Endothelial cell of umbilical vein (primary cell): Measurements from ENCODE around the gene MACROD2. TPM values are rescaled to one million over a fixed set of nuclear protein-coding genes. Genes with fewer than 3 reads are reported as not detected.

ENCODE experiments used
- BruUV-seq: library from RNA; stranded (reverse); fragments of 400-500 nt; replicated peaks from 2 replicates; lab custom pipeline; 2021; lab: Mats Ljungman, UMichigan
- CTCF ChIA-PET: fragments of 300-600, 350-600 bp; sonication (Branson Sonifier 250); formaldehyde crosslinking; loops from one replicate; lab custom pipeline; 2021; ENCODE audit warnings: antibody characterized with exemption, inconsistent platforms; lab: Charles Lee
- POLR2A ChIA-PET: fragments of 300-600, 350-600 bp; sonication (Branson Sonifier 250); formaldehyde crosslinking; loops from one replicate; lab custom pipeline; 2021; ENCODE audit warnings: antibody characterized with exemption, inconsistent platforms; lab: Charles Lee
- DNase-seq: peaks from one replicate; pipeline ENCODE4 v3.0.0-alpha.2; 2011; ENCODE audit warnings: low read depth, low spot score
- FAIRE-seq: peaks from 2 replicates; lab custom pipeline; 2011; peaks lifted over from hg19 to GRCh38; lab: Jason Lieb, UNC
- H2AFZ ChIP-seq: 2 replicates; pipeline ENCODE4 v1.6.0; 2012; ENCODE audit warnings: low read depth, low read length, control low read depth, inconsistent platforms
- H3K27ac ChIP-seq: 2 replicates; pipeline ENCODE4 v1.5.1; 2011; ENCODE audit warnings: low read depth, mild to moderate bottlenecking, control low read depth, low read length, moderate library complexity; ENCODE audit not compliant: insufficient read depth
- H3K27me3 ChIP-seq, 2 experiments: 2 replicates each; pipeline versions ENCODE4 v1.6.0 to v1.6.1; 2011; ENCODE audit warnings: low read length in 2 of 2, mixed read lengths in 1 of 2; ENCODE audit not compliant: control insufficient read depth in 2 of 2, insufficient read depth in 2 of 2
- H3K36me3 ChIP-seq, 2 experiments: 2 replicates in 1 of 2; 3 replicates in 1 of 2; pipeline ENCODE4 v1.5.1; 2011; ENCODE audit warnings: low read length in 2 of 2, mild to moderate bottlenecking in 1 of 2, moderate library complexity in 1 of 2; ENCODE audit not compliant: control insufficient read depth in 2 of 2, insufficient read depth in 2 of 2; ENCODE audit errors: extremely low read depth in 1 of 2
- H3K4me1 ChIP-seq: 3 replicates; pipeline ENCODE4 v1.5.1; 2011; ENCODE audit warnings: mild to moderate bottlenecking, low read length; ENCODE audit not compliant: control insufficient read depth, insufficient read depth; ENCODE audit errors: extremely low read depth
- H3K4me2 ChIP-seq: 2 replicates; pipeline ENCODE4 v1.6.1; 2011; ENCODE audit warnings: low read length, control low read depth, mixed read lengths; ENCODE audit not compliant: insufficient read depth
- H3K4me3 ChIP-seq, 3 experiments: fragments of 200-600 bp in 1 of 3; sonication (generic), shearing (Covaris generic) in 1 of 3; replicated peaks in 1 of 3; 2 replicates each; pipeline ENCODE4 v1.5.1; 2011 to 2016; ENCODE audit warnings: control low read depth in 3 of 3, low read length in 3 of 3, mild to moderate bottlenecking in 2 of 3, inconsistent platforms in 1 of 3, low read depth in 1 of 3, moderate library complexity in 1 of 3; ENCODE audit not compliant: insufficient read depth in 1 of 3
- H3K79me2 ChIP-seq: 2 replicates; pipeline ENCODE4 v1.6.0; 2012; ENCODE audit warnings: low read length, inconsistent platforms; ENCODE audit not compliant: control insufficient read depth, insufficient read depth
- H3K9ac ChIP-seq: replicated peaks from 2 replicates; pipeline ENCODE3; 2011; ENCODE audit warnings: low read length, control low read depth; ENCODE audit not compliant: insufficient read depth; ENCODE audit errors: extremely low read depth
- H3K9me1 ChIP-seq: replicated peaks from 3 replicates; pipeline ENCODE4 v1.6.0; 2011; ENCODE audit warnings: mild to moderate bottlenecking, low read length; ENCODE audit not compliant: control insufficient read depth, insufficient read depth; ENCODE audit errors: extremely low read depth
- H3K9me3 ChIP-seq: replicated peaks from 2 replicates; pipeline ENCODE4 v1.5.1; 2012; ENCODE audit warnings: low read length, inconsistent platforms; ENCODE audit not compliant: control insufficient read depth, insufficient read depth
- H4K20me1 ChIP-seq: replicated peaks from 2 replicates; pipeline ENCODE3; 2011; ENCODE audit warnings: mild to moderate bottlenecking, low read length; ENCODE audit not compliant: control insufficient read depth, insufficient read depth; ENCODE audit errors: extremely low read depth
- EZH2 ChIP-seq: IDR thresholded peaks from 2 replicates; pipeline ENCODE4 v1.6.1; 2012; ENCODE audit warnings: borderline replicate concordance, low read depth, mild to moderate bottlenecking, moderate library complexity, low read length, inconsistent platforms; ENCODE audit not compliant: severe bottlenecking
- FOS ChIP-seq: IDR thresholded peaks from 2 replicates; pipeline ENCODE4 v1.6.1; 2011; ENCODE audit warnings: mild to moderate bottlenecking, low read length, moderate library complexity, borderline replicate concordance; ENCODE audit not compliant: insufficient read depth
- GATA2 ChIP-seq: IDR thresholded peaks from 2 replicates; pipeline ENCODE4 v1.7.0; 2011; ENCODE audit warnings: low read depth, mild to moderate bottlenecking, moderate library complexity, mixed read lengths, low read length; ENCODE audit not compliant: insufficient read length, insufficient read depth
- JUN ChIP-seq: IDR thresholded peaks from 2 replicates; pipeline ENCODE4 v1.6.1; 2011; ENCODE audit warnings: borderline replicate concordance, low read depth; ENCODE audit not compliant: insufficient read length, insufficient read depth
- MYC ChIP-seq: IDR thresholded peaks from one replicate; pipeline ENCODE4 v1.6.1; 2011; ENCODE audit warnings: mild to moderate bottlenecking, low read depth, low read length
- POLR2A ChIP-seq: IDR thresholded peaks from 2 replicates; pipeline ENCODE4 v1.6.1; 2012; ENCODE audit warnings: low read depth, mild to moderate bottlenecking, control low read depth, low read length
- POLR2AphosphoS5 ChIP-seq: IDR thresholded peaks from 2 replicates; pipeline ENCODE4 v1.6.1; 2012; ENCODE audit warnings: low read depth, mild to moderate bottlenecking, control low read depth, low read length, moderate library complexity; ENCODE audit not compliant: insufficient read depth
- dilution Hi-C: fragments of 300-500 bp; cut with MboI; formaldehyde crosslinking; loops from one replicate; pipeline ENCODE4 v1.15.0; 2019; ENCODE audit warnings: low sequenced_read_pairs; ENCODE audit not compliant: extremely low pct_ligation_motif_present
- intact Hi-C: fragments of 100-400 bp; cut with micrococcal nuclease; formaldehyde crosslinking; loops from one replicate; pipeline ENCODE4 v1.10.0; 2022
- polyA plus RNA-seq, 4 experiments: library from polyadenylated mRNA; depleted of rRNA in 3 of 4; stranded (reverse) in 3 of 4; unstranded in 1 of 4; fragments of >200 nt; gene quantifications; 2 replicates each; pipeline versions ENCODE4 v1.2.1 to v1.2.3, GENCODE V29; 2011 to 2012; ENCODE audit warnings: missing spikeins in 1 of 4
- total RNA-seq: library from RNA; stranded (reverse); gene quantifications from 2 replicates; pipeline ENCODE4 v1.2.3, GENCODE V29; 2021
- TF ChIP-seq, protein P1 (sequence below): IDR thresholded peaks from 2 replicates; pipeline ENCODE4 v1.6.1; 2011; ENCODE audit not compliant: insufficient read depth, insufficient read length
- TF ChIP-seq, protein P2 (sequence below), 2 donors: IDR thresholded peaks; 1 replicate in 1 of 2; 2 replicates in 1 of 2; pipeline ENCODE4 v1.5.1; 2011; ENCODE audit warnings: low read length in 2 of 2, mild to moderate bottlenecking in 2 of 2, moderate library complexity in 2 of 2, control low read depth in 1 of 2, inconsistent platforms in 1 of 2, low read depth in 1 of 2; ENCODE audit not compliant: insufficient read depth in 1 of 2; ENCODE audit errors: extremely low read depth in 1 of 2

The MACROD2 gene
- total and polyA plus RNA-seq, 2 donors (not counting 3 experiments of a cell fraction or from before 2014, with no cell fraction given): 0.11 to 0.73 TPM

DNA sequence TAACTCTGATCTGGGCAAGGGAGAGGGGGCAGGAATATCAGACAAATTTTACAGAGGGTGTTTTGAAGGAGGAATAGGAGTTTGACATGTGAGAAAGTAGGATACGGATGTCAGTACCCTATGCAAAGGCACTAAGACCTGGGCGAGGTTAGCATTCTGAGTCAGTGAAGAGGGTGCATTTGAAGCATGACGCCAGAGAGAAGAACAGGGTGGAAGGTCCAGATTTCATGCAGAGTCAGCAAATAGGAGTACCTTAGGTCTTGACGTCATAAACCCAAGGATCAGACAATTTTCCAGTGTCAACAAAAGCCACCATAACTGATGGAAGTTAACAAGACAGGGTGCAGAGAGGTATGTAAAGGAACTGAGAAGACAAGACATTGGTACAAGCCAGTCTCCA, 1738.7 kb downstream of the MACROD2 start:
- CTCF ChIA-PET: no interaction called here
- no peak overlapping the region for H3K4me3 ChIP-seq
- intact Hi-C loops: no loop called here
- no peak overlapping the region for H2AFZ ChIP-seq
- H3K4me1 ChIP-seq: no peaks in the 10 kb centered on the region
- DNase-seq (no peak), FAIRE-seq (no peak)
- no peaks in the 10 kb centered on the region for H4K20me1 ChIP-seq
- H3K36me3 ChIP-seq: no peaks in the 10 kb centered on the region
- H3K27ac ChIP-seq: no peak overlapping the region
- H3K9me3 ChIP-seq: no peaks in the 10 kb centered on the region
- no peak overlapping the region for H3K4me2 ChIP-seq
- TF ChIP-seq MYC (no peak), POLR2AphosphoS5 (no peak), FOS (no peak), POLR2A (no peak), JUN (no peak), GATA2 (no peak), EZH2 (no peak)
- TF ChIP-seq, protein P1, sequence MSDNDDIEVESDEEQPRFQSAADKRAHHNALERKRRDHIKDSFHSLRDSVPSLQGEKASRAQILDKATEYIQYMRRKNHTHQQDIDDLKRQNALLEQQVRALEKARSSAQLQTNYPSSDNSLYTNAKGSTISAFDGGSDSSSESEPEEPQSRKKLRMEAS: no peak
- TF ChIP-seq, protein P2, sequence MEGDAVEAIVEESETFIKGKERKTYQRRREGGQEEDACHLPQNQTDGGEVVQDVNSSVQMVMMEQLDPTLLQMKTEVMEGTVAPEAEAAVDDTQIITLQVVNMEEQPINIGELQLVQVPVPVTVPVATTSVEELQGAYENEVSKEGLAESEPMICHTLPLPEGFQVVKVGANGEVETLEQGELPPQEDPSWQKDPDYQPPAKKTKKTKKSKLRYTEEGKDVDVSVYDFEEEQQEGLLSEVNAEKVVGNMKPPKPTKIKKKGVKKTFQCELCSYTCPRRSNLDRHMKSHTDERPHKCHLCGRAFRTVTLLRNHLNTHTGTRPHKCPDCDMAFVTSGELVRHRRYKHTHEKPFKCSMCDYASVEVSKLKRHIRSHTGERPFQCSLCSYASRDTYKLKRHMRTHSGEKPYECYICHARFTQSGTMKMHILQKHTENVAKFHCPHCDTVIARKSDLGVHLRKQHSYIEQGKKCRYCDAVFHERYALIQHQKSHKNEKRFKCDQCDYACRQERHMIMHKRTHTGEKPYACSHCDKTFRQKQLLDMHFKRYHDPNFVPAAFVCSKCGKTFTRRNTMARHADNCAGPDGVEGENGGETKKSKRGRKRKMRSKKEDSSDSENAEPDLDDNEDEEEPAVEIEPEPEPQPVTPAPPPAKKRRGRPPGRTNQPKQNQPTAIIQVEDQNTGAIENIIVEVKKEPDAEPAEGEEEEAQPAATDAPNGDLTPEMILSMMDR (IDR thresholded peaks at IDR 0.05; ENCODE audit: extremely low read depth in 1 of 2, insufficient read depth in 1 of 2, low read depth in 1 of 2, low read length in 2 of 2): no peak
- no TSS peak for BruUV-seq
- no peaks in the 10 kb centered on the region for H3K79me2 ChIP-seq
- dilution Hi-C loops: no loop called here
- no peaks in the 10 kb centered on the region for H3K27me3 ChIP-seq
- no peak overlapping the region for H3K9ac ChIP-seq
- H3K9me1 ChIP-seq: no peaks in the 10 kb centered on the region
- POLR2A ChIA-PET: no interaction called here
